Activated T-helper 1 cell treated with anti-CD3 and anti-CD28 coated beads, Interleukin-12 subunit alpha, Interleukin-12 subunit beta, Interleukin-2, Interleukin-4 antibody, amounts not matched to agents 30 ng/mL and 10 ng/mL and 1 ng/mL, durations not matched to agents 14 hours and 24 hours and 36 hours (primary cell): ENCODE measurements around the gene LRP1B. TPM values are rescaled to one million over a fixed set of nuclear protein-coding genes. Genes with fewer than 3 reads are reported as not detected.

Source experiments
- DNase-seq: peaks from one replicate; pipeline ENCODE4 v3.0.0; 2021; ENCODE audit warnings: low spot score
- H3K27ac Mint-ChIP-seq: one replicate; pipeline ENCODE4 v1.8.0; 2021; ENCODE audit warnings: mild to moderate bottlenecking, mixed read lengths
- H3K27me3 Mint-ChIP-seq: one replicate; pipeline ENCODE4 v1.8.0; 2022; ENCODE audit warnings: mild to moderate bottlenecking, moderate library complexity, mixed read lengths; ENCODE audit not compliant: insufficient read depth
- H3K36me3 Mint-ChIP-seq: one replicate; pipeline ENCODE4 v1.8.0; 2021; ENCODE audit warnings: low read depth, mixed read lengths
- H3K4me1 Mint-ChIP-seq: one replicate; pipeline ENCODE4 v1.8.0; 2021; ENCODE audit warnings: low read depth, mixed read lengths
- H3K4me3 Mint-ChIP-seq: one replicate; pipeline ENCODE4 v1.8.0; 2021; ENCODE audit warnings: mild to moderate bottlenecking, moderate library complexity, mixed read lengths
- H3K9me3 Mint-ChIP-seq: one replicate; pipeline ENCODE4 v1.8.0; 2021; ENCODE audit warnings: mixed read lengths
- intact Hi-C: fragments of 100-400 bp; cut with micrococcal nuclease; formaldehyde crosslinking; loops from one replicate; pipeline ENCODE4 v1.15.1; 2024
- total RNA-seq: library from RNA; stranded (reverse); gene quantifications from 2 replicates; pipeline ENCODE4 v1.2.3, GENCODE V29; 2022

The LRP1B gene
- total RNA-seq, 1 donor from 2014 or later, result not detected

- Mint-ChIP-seq H3K4me1 (no peaks in the 10 kb centered on the region), H3K27ac (no peak overlapping the region), H3K36me3 (no peaks in the 10 kb centered on the region), H3K9me3 (no peaks in the 10 kb centered on the region), H3K27me3 (no peaks in the 10 kb centered on the region), H3K4me3 (no peak overlapping the region)
- intact Hi-C loops, result no loop called here
- DNase-seq, result no peak
These were observed 675.5 kb downstream of the LRP1B start for GRCh38 chr2:141455211-141455826.

DNA sequence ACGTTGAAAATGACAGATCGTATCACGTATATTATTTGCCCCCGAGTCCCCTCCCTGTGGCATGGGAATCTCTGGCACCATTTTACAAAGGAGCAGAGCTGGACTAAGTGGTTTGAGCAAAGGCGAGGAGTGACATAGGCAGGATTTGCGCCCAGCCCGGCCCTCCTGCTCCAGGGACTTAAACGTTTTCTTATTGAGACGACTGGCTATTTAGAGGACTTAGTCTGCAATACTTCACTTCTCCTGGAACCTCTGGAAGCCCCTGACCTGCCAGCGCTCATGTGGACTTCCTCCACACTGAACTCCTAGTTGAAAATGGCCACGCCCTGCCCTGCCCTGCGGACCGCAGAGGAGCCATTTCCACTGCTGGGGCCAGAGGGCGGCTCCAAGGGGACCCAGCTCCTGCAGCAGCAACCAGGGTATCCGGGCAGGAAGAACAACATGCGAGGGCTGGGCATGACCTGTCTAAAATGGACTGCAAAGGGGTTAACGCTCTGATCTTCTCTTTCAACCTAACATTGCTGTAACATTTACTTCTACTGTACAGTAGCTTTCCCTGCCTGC lies 690.7 kb downstream of the LRP1B start:
- Mint-ChIP-seq H3K36me3 (no peaks in the 10 kb centered on the region), H3K27me3 (no peaks in the 10 kb centered on the region), H3K4me3 (no peak overlapping the region), H3K27ac (no peak overlapping the region), H3K9me3 (peaks cover 7% of the 10 kb centered on the region), H3K4me1 (no peaks in the 10 kb centered on the region)
- no peak for DNase-seq
- intact Hi-C loops, result no loop called here

DNA sequence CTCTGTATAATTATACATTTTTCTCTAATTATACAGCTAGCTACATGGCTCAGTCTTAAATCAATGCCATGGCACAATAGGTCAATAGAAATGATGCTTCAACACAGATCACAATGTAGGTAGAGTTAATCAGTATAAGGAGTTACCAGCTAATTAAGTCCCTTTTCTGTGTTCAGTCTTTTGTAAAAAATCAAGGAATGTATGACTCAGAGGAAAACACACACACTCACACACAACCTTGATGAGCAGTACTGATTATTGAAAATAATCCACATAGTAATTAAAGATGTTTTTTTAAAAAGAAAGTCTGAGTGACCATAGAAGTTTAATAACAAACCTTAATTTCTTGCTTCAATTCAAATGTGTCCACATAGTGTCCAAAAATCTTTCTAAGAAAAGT lies 691.3 kb downstream of the LRP1B start:
- intact Hi-C loops, result no loop called here
- Mint-ChIP-seq H3K4me1 (no peaks in the 10 kb centered on the region), H3K27ac (no peak overlapping the region), H3K36me3 (no peaks in the 10 kb centered on the region), H3K27me3 (no peaks in the 10 kb centered on the region), H3K9me3 (peaks cover 7% of the 10 kb centered on the region), H3K4me3 (no peak overlapping the region)
- DNase-seq, result no peak

- Mint-ChIP-seq H3K9me3 (peaks cover 2% of the 10 kb centered on the region), H3K27ac (no peak overlapping the region), H3K4me3 (no peak overlapping the region)
These were observed 692.3 kb downstream of the LRP1B start for GRCh38 chr2:141438536-141438935.

DNA sequence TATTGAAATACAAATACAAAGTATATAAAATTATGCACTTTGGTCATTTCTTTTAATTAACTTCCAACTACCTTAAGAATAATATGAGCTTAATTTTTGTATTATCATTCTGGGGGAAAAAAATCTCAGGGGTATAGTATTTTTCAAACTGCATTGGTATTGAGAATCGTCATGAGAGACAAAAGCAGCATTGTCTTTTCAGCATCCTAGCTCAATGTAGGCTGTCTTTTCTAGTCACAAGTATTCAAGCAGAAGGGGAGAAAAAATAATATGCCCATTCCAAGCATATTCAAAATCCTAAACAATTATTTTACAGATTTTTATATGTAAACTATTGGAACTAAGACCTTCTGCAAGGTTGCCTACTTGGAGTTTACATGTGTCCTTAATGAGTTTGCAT lies 693.3 kb downstream of the LRP1B start:
- no peaks in the 10 kb centered on the region for H3K4me1 Mint-ChIP-seq
- no peak overlapping the region for H3K4me3 Mint-ChIP-seq
- no peak for DNase-seq
- intact Hi-C loops, result no loop called here
- no peaks in the 10 kb centered on the region for H3K27me3 Mint-ChIP-seq
- no peak overlapping the region for H3K27ac Mint-ChIP-seq
- H3K9me3 Mint-ChIP-seq, result peaks cover 2% of the 10 kb centered on the region
- no peaks in the 10 kb centered on the region for H3K36me3 Mint-ChIP-seq

More at GRCh38 chr2:141438536-141438935, 692.3 kb downstream of the LRP1B start:
- no peak for DNase-seq
- H3K36me3 Mint-ChIP-seq, result no peaks in the 10 kb centered on the region
- intact Hi-C loops, result no loop called here
- H3K27me3 Mint-ChIP-seq, result no peaks in the 10 kb centered on the region
- no peaks in the 10 kb centered on the region for H3K4me1 Mint-ChIP-seq

DNA sequence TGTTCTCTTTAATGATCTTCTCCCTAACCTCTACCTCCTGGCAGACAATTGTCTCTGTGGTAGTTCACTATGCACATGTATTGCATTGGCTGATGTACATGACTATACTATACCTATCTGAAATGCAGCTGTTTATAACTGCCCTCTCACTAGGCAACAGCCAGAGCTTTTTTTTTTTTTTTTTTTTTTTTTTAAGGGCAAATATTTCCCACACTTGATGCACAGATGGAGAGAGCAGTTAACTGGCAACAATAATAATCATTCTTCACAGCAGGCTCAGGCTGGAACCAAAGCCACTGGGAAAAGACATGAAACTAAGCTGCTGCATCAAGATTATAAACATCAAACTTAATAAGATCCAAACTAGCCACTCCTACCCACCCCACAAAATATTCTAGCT lies 707.7 kb downstream of the LRP1B start:
- Mint-ChIP-seq H3K36me3 (no peaks in the 10 kb centered on the region), H3K4me1 (no peaks in the 10 kb centered on the region), H3K27me3 (no peaks in the 10 kb centered on the region), H3K4me3 (no peak overlapping the region), H3K27ac (no peak overlapping the region), H3K9me3 (peaks cover 5% of the 10 kb centered on the region)
- no peak for DNase-seq
- intact Hi-C loops, result no loop called here

- intact Hi-C loops, result no loop called here
- no peaks in the 10 kb centered on the region for H3K36me3 Mint-ChIP-seq
- H3K27me3 Mint-ChIP-seq, result no peaks in the 10 kb centered on the region
- H3K4me3 Mint-ChIP-seq, result no peak overlapping the region
- no peaks in the 10 kb centered on the region for H3K4me1 Mint-ChIP-seq
- peaks cover 15% of the 10 kb centered on the region for H3K9me3 Mint-ChIP-seq
- no peak overlapping the region for H3K27ac Mint-ChIP-seq
- DNase-seq, result no peak
These were observed 713.5 kb downstream of the LRP1B start for GRCh38 chr2:141417246-141417797.

DNA sequence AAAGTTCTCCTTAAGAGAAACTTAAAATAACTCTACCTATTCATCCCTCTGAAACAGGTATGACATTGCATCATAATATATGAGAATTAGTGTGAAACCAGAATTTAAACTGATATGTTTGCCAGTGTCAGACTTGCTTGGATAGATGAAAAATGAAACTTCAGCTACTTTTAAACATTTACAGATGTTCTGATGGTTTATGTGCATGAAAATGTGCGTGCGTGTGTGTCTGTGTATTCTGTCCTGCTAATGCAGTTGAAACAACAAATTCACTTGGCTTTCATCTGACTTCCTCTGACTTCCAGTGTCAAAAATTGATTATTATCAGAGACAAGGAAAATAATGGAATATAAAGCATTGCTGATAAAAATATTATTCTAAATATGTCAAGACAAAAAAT lies 719.4 kb downstream of the LRP1B start:
- DNase-seq, result no peak
- no peak overlapping the region for H3K4me3 Mint-ChIP-seq
- intact Hi-C loops, result no loop called here
- H3K27me3 Mint-ChIP-seq, result no peaks in the 10 kb centered on the region
- no peaks in the 10 kb centered on the region for H3K4me1 Mint-ChIP-seq
- peaks cover 10% of the 10 kb centered on the region for H3K9me3 Mint-ChIP-seq
- no peaks in the 10 kb centered on the region for H3K36me3 Mint-ChIP-seq
- no peak overlapping the region for H3K27ac Mint-ChIP-seq

DNA sequence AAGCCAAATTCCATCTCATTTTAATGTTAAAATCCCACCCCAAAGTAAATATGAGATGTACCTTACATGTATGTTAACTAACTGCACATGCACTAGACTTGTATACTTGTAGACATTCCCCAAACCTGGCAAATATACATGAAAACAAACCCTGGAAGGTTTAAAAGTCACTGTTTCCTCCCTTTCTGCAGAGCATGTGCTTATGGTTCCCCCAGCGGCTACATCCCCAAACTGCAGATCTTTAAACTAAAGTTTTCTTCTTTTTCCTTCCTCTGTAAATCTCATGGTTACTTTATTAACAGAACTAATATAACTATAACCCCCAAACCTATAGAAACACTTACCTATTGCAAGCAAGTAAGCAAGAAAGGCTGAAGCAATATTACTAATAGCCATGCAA lies 731.5 kb downstream of the LRP1B start:
- DNase-seq, result no peak
- no peaks in the 10 kb centered on the region for H3K4me1 Mint-ChIP-seq
- H3K36me3 Mint-ChIP-seq, result no peaks in the 10 kb centered on the region
- no peaks in the 10 kb centered on the region for H3K9me3 Mint-ChIP-seq
- H3K4me3 Mint-ChIP-seq, result no peak overlapping the region
- intact Hi-C loops, result no loop called here
- no peaks in the 10 kb centered on the region for H3K27me3 Mint-ChIP-seq
- H3K27ac Mint-ChIP-seq, result no peak overlapping the region

DNA sequence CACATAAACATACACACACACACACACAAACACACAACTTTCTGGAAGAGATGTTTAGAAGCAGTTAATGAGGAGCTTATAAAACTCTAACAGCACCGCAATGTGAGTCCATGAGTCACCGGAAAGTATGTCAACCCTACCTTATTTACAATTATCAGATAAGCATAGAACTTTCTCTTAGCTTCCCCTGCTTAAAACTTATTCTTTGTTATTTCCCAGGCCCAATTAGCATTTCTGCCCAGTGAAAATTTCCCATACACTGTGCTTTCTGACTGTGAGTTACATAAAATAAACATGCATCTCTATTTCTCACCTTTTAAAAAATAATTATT lies 737.6 kb downstream of the LRP1B start:
- Mint-ChIP-seq H3K4me1 (no peaks in the 10 kb centered on the region), H3K27ac (no peak overlapping the region), H3K36me3 (no peaks in the 10 kb centered on the region), H3K27me3 (no peaks in the 10 kb centered on the region), H3K4me3 (no peak overlapping the region), H3K9me3 (no peaks in the 10 kb centered on the region)
- no peak for DNase-seq
- intact Hi-C loops, result no loop called here

- H3K9me3 Mint-ChIP-seq, result no peaks in the 10 kb centered on the region
- H3K36me3 Mint-ChIP-seq, result no peaks in the 10 kb centered on the region
- H3K4me1 Mint-ChIP-seq, result no peaks in the 10 kb centered on the region
- H3K27me3 Mint-ChIP-seq, result no peaks in the 10 kb centered on the region
- H3K4me3 Mint-ChIP-seq, result no peak overlapping the region
- no peak for DNase-seq
- intact Hi-C loops, result no loop called here
- H3K27ac Mint-ChIP-seq, result no peak overlapping the region
These were observed 738.2 kb downstream of the LRP1B start for GRCh38 chr2:141392517-141393213.

- intact Hi-C loops, result no loop called here
- Mint-ChIP-seq H3K27me3 (no peaks in the 10 kb centered on the region), H3K4me3 (no peak overlapping the region), H3K36me3 (no peaks in the 10 kb centered on the region), H3K9me3 (peaks cover 10% of the 10 kb centered on the region), H3K4me1 (no peaks in the 10 kb centered on the region), H3K27ac (no peak overlapping the region)
- DNase-seq, result no peak
These were observed 744.6 kb downstream of the LRP1B start for GRCh38 chr2:141386168-141386567.

DNA sequence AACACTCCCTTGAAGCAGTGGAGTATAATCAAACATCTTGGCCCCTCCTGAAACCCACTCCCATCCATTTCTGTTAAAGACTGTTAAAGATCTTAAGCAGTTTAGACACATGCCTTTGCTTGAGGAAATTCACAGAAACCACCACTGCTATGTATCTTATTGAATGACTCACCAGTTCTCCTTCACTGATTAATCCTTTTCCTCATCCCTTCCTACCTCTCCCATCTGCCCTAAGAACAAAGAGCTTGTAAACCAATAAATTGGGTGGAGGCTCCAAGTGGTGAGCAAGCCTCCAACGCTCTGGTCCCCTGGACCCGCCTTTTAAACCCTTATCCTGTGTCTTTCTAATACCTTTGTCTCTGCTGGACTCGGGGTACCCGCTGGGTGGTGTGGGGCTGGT lies 746.1 kb downstream of the LRP1B start:
- Mint-ChIP-seq H3K27me3 (no peaks in the 10 kb centered on the region), H3K4me3 (no peak overlapping the region), H3K4me1 (no peaks in the 10 kb centered on the region), H3K27ac (no peak overlapping the region), H3K9me3 (peaks cover 13% of the 10 kb centered on the region), H3K36me3 (no peaks in the 10 kb centered on the region)
- intact Hi-C loops, result no loop called here
- no peak for DNase-seq
